ENCODE measurements around the gene FOXK2.

DNA sequence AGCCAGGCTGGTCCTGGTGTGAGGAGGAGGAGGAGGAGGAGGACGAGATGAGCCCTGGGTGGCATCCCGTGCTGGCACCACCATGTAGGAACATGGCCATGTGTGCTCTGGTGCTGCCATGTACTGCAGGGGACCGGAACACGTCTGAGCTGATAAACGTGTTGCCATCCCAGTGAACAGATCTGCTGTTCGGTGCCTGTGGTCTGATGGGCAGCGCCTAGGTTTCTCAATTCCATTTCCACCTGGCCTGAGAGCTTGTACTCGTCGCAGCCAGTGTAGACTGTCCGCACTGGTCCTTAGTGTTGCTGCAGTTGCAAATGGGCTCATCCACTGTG lies 28.4 kb upstream of the FOXK2 start:
- TF ChIP-seq, protein P1, sequence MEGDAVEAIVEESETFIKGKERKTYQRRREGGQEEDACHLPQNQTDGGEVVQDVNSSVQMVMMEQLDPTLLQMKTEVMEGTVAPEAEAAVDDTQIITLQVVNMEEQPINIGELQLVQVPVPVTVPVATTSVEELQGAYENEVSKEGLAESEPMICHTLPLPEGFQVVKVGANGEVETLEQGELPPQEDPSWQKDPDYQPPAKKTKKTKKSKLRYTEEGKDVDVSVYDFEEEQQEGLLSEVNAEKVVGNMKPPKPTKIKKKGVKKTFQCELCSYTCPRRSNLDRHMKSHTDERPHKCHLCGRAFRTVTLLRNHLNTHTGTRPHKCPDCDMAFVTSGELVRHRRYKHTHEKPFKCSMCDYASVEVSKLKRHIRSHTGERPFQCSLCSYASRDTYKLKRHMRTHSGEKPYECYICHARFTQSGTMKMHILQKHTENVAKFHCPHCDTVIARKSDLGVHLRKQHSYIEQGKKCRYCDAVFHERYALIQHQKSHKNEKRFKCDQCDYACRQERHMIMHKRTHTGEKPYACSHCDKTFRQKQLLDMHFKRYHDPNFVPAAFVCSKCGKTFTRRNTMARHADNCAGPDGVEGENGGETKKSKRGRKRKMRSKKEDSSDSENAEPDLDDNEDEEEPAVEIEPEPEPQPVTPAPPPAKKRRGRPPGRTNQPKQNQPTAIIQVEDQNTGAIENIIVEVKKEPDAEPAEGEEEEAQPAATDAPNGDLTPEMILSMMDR (IDR thresholded peaks at IDR 0.05; ENCODE audit: low read depth, low read length) = no peak
- TF ChIP-seq POLR2A (IDR thresholded peaks at IDR 0.05; ENCODE audit: extremely low read depth, insufficient read length) = no peak
- TF ChIP-seq, protein P2, sequence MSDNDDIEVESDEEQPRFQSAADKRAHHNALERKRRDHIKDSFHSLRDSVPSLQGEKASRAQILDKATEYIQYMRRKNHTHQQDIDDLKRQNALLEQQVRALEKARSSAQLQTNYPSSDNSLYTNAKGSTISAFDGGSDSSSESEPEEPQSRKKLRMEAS (IDR thresholded peaks at IDR 0.05; ENCODE audit: low read depth, low read length) = no peak
- TF ChIP-seq MYC (IDR thresholded peaks at IDR 0.05; ENCODE audit: low read depth, low read length) = no peak

Data from NB4 (cell line).